Stimulated activated CD8-positive, alpha-beta memory T cell treated with anti-CD3 and anti-CD28 coated beads, Interleukin-12 subunit alpha, Interleukin-12 subunit beta, amount 100 ng/mL, for 1 hour (primary cell): ENCODE measurements around the gene PDLIM4.
A peak's percentile ranks its signal among the peaks of the same experiment; 100 is the strongest.

Source experiments
- DNase-seq: peaks from one replicate; pipeline ENCODE4 v3.0.0-alpha.2; 2020; ENCODE audit warnings: low read depth

The PDLIM4 gene

DNA sequence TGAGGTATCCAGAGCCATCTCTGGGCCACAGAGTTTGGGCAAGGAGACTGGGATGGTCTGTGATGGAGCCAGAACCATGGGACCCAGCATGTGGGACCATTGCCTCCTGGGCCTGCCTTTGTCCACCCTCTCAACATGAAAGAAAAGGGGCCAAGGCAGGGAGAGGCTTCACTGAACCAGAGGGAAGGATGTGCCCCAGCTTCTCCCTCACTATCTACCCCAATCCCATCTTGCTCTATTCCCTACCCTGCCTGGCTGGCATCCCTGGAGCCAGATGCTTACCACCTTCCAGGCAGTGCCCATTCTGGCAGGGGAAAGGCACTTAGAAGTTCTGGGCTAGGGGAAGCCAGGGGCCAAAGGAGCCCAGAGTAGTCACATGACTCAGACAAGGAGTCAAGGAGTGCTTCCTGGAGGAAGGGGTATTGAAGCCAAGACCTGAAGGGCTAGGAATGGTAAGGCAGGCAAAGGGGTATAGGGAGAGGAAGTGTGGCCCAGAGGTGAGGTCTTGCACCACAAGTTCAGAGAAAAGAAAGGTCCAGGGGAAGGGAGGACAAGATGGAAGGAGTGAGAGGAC, 9.8 kb downstream of the PDLIM4 start:
- DNase-seq, result no peak

DNA sequence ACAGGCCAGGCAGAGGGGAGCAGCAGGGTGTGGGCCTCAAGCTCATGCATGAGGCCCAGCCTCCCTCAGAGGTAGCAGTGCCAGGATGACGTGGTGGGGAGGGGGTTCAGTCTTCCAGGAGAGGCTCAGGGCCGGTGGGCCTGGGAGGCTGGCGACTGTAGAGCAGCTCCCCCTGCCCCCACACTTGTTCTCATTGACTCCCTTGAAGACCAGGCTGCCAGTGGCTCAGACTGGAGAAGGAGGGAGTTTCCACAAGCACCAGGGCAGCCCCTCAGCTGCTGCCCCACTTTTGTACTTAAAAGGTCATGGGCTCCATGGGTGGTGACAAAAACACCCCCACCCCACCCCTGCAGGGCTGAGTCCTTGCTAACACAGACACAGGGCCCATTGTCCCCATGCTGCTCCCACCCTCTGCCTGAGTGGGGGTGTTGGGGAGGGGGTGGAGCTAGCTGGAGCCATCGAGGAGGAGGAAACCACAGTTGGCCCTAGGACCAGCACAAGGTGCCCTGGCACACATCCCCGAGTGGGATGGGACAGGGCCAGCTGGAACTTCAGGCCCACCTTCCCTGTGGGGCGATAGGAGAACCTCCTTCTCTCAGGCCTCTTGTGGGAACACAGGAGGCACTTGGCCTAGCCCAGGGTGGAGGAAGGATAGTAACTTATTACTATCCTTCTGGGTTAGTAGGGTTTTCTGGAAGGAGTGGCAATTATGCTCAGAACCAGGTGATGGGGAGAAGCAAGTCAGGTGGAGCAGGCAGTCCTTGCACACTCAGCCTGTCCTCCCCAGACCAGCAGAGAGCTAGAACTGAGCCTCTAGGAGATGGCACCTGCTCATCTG, 10.7 kb downstream of the PDLIM4 start:
- DNase-seq, result no peak

DNA sequence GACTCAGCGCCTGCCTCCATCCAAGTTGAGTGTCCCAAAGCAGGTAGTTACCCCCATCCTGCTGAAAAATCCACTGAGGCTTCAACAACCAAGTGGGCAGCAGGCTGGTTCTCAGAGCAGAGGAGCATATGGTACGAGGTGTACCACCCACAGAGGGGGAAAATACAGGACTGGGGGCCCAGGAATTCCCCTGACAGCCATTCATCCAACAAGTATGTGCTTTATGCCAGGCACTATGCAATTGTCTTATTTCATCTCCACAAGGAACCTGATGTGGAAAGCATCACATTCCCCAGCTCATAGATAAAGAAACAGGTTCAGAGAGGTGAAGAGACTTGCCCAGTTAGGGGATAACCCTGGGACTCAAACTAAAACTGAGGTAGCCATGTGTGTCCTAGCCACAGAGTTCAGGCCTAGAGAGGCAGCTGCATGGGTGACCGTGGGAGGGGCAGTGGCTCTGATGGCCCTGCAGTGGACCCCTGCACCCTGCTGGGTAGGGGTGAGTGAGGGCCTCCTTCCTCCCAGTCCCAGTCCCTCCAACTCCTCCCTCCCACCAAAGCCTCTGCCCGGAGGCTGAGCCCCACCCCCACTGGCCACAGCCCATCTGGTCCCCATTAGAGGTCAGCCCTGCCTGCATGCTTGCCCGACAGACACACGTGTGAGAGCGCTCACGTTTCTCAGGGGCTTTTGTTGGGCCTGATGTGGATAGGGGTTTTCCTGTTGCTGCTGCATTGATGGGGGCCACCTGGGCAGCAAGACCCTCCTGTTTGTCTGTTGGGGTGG, 11.5 kb downstream of the PDLIM4 start:
- no peak for DNase-seq

DNA sequence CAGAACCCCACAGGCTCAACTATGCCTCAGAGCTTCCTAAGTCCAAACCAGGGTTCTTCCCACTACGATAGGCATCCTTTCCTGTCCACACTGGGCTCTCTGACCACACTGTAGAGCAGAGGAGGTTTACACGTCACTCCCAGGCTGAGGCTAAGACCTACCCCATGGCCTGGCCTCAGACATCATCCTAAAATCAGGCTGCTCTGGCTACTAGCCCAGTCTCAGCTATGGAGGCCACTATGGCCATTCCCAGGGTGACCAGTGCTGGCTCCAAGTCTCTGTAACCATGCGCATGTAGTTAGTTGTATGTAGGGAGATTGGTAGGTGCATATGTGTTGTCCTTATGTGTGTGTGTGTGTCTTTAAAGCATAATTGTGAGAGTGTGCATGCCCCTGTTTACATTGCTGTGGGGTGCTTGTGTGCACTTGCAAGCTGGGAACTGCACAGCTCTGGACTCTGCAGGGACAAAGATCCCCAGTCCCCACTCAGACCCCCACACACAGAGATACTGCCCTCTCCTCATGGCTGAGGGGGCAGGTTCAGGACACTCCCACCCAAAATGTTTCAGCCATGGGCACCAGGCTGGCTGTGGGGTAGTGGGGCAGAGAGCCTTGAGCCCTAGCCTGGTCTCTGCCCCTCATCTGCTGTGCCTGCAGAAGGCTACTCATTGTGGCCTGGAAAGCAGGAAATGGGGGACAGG, 12.3 kb downstream of the PDLIM4 start:
- no peak for DNase-seq

DNA sequence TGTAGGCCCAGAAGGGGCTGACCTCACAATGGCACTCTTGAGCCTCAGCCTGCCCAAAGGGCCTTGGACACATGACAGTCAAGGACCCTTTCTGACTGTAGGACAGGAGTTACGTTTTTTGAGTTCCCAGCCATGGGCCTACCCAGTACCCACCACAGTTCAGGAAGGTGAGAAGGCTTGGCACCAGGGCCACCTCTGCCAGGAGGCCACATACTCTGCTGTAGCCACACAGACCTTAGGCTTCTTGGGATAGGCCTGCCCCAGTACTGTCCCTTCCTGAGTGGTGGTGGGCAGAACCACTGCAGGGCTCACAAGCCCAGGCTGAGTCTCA, 12.8 kb downstream of the PDLIM4 start:
- no peak for DNase-seq

DNA sequence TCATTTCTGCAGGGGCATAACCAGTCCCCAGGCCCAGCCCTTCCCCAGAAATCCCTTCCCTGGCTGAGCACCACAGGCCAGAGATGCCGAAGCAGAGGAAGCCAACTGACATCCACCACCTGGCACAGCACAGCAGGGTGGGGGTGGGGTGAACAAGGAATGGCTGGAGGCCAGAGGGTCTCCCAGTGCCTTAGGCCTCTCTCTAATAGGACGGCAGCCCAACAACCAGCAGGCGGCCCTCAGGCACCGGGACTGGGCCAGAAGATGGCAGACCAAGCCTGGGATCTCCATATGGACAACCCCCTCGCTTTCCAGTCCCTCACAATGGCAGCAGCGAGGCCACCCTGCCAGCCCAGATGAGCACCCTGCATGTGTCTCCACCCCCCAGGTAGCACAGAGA, 13.2 kb downstream of the PDLIM4 start:
- no peak for DNase-seq

DNA sequence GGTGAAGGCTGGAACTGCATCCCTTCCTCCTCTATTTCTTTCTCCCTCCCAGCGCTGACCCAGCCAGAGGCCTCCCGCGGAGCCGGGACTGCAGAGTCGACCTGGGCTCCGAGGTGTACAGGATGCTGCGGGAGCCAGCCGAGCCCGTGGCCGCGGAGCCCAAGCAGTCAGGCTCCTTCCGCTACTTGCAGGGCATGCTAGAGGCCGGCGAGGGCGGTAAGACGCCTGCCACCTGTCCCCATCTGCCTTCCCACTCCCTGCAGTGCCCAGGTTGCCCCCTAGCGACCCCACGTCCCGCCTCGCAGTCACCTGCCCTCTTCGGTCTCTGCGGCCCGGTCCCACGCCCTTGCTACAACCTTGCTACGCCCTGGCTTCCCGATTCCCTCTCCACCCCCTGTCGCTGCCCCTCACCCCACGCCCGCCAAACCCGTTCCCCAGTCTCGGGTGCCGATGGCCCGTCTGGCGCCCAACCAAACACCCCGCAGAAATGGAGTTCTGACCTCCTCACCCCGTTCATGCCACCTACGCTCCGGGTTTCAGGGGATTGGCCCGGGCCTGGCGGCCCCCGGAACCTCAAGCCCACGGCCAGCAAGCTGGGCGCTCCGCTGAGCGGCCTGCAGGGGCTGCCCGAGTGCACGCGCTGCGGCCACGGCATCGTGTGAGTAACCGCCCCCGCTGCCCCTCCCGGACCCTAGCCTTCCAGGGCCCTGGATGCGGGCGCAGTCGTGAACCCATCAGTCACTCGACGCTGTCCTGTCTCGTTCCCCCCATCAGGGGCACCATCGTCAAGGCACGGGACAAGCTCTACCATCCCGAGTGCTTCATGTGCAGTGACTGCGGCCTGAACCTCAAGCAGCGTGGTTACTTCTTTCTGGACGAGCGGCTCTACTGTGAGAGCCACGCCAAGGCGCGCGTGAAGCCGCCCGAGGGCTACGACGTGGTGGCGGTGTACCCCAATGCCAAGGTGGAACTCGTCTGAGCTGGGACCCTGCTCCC, 14.1 kb downstream of the PDLIM4 start:
- no peak for DNase-seq

DNA sequence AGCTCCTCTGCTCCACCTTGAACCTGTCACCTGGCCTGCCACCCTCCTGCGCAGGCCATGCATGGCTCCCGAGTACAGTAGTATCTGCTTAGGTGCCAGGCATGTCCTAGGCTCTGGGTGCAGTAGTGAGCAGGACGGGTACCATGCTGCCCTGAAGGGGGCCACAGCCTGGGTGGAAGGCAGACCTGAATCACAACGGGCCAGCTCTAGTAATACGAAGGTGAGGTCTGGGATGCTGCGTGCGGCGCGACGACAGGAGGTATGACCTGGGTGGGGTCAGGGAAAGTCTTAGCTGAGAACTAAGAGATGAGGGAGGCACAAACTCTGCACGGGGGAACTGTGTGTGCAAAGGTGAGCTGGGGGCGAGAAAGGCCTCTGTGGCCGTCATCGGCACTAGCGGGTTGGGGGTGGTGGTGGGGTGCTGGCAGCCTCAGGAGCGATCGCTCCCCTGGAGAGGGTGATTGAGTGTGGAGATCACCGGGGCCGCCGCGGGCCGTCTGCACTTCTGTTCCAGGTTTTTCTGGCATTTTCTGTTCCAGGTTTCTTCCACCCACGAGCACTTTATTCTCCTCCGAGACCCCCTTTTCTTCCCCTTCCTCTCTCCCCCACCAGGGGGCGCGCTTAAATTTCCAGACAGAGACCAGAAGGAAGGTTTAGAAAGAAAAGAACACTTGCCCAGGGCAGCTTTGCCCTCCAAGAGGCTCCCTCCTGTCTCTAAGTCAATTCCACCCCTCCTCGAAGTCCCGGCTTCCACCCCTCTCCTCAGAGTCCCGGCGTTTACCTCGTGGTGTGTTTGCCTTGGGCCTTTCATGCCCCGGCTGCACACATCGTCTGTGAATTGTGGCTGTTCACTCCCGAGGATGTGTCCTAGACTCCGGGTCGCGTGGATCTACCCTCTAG, 15.1 kb downstream of the PDLIM4 start:
- peak; percentile 59 for DNase-seq

DNA sequence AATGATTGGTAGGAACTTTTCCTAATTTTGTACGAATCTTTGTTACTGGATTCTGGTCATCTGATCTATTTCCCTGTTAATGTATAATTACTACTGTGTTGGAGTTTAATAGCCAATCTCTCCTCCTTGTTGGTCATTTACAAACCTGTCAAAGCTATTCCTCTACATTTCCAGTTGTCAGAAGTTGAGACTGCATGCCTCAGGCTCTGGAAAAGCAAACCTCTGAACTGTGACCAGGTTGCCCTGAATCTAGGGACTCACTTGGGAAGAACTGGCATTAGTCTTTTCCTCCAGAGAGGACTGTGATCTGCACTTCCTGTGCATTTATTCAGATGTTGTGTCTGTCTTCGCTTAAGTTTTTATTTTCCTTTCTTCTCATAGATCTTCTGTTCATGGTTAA, 16.1 kb downstream of the PDLIM4 start:
- DNase-seq, result no peak

DNA sequence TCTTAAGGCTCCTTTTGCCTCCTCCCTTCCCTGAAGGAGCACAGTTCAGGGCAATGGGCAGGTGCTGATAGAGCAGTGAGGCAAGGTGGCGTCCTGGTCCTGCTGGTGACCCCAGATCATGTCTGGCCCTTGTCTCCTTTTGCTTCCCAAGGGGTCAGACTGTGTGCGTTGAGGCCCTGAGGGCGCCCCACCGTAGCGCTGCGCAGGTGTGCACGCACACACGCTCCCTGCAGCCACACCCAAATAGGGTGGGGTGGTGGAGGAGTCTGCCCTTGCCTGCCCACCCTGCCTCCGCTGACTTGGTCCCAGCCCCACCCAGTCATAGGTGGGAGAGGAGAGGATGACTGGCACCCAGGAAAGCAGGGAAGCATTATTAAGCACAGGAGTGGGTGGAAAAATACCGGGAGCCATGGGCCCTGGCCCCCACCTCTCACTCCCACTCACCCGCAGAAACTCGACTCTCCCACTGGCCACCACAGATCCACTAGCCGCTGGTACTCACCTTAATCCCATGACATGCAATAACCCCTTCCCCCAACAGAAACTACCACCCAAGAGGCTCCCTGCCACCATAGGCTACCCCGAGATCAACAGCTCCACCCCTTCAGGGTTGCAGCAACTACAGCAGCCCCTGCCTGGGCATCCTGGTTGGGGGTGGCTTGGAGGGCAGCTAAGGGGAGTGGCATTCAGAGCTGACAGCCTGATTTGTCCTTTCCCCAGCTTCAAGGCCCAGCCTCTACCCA, 16.7 kb downstream of the PDLIM4 start:
- no peak for DNase-seq

DNA sequence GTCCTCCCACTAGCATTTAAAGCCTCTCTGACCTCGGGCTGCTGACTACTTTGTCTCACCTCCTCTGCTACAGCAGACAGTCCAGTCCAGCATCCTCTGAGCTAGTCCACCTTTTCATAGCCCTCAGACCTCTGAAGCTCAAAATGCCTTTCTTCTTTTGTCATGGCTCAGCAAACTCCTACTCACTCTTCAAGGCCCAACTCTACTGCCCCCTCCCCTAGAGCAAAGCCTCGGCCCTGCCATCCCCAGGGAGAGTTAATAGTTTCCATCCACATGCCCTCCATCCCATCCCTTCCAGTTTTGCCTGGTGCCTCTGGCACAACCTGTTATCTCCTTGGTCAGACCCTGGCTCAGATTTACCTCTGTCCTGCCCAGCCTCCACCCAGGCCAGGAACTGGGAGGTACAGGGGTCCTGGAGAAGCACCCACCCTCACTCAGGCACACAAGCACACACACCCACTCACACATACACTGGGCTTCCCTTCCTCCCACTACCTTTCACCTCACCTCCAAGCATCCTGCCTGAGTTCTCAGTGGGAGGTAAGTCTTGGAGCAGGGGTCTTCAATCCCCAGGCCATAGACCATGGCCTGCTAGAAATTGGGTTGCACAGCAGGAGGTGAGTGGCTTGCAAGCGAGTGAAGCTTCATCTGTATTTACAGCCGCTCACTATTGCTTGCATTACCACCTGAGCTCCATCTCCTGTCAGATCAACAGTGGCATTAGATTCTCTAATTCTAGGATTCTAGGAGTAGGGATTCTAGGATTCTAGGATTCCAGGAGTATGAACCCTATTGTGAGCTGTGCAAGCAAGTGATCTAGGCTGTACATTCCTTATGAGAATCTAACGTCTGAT, 18.1 kb downstream of the PDLIM4 start:
- no peak for DNase-seq

DNA sequence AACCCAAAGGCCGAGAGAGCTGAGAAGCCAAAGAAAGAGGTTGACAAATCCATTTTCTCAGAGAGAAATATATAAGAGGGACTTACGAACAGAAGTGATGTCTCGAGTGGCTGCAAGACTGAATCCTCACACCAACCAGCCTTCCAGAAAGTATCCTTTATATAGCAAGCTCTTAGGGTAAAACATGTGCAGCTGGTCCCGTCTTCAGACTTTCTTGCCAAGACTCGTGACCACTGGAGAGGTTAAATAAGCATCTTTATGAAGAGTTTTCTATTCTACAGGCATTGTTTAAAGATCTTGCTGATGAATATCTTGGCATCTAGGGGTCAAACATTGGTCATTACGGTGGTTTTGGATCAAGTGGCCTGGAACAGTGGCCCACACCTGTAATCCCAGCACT, 19.8 kb downstream of the PDLIM4 start:
- no peak for DNase-seq

DNA sequence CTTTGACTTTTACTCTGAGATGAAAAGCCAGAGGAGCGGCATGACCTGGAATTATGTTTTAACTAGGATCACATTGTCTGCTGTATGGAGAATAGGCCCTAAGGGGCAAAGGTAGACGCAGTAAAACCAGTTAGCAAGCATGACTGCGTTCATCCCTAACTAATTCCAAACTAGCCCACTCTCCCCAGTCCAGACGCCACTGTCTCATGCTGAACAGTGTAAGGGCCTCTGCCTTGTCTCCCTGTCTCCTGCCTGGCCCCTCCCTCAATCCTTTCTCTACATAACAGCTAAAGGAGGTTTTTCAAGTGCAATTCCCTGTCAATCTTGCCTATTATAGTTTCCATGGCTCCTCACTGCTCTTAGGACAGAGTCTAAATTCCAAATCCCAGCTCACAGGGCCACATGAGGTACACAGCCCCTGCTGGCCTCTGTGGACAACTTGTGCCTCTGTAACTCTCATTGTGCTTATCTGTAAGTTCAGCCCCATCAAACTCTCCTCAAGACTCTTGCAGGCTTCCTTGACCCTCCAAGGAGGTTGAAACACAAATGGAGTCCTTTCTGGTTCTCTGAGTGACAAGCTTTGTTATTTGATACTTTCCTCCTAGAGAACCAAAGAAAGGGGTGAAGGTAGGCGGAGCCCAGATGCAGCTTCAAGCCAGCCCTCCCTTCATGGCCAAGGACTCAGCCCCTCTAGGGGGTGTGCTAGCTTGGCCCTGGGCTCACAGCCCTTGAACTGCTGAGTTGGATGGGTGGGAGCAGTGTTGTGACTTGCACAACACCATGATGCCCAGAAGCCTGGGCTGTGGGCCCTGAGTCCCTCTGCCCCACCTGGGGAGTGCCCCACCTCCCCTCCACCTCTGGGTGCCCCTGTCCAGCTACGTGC, 20.7 kb downstream of the PDLIM4 start:
- no peak for DNase-seq

DNA sequence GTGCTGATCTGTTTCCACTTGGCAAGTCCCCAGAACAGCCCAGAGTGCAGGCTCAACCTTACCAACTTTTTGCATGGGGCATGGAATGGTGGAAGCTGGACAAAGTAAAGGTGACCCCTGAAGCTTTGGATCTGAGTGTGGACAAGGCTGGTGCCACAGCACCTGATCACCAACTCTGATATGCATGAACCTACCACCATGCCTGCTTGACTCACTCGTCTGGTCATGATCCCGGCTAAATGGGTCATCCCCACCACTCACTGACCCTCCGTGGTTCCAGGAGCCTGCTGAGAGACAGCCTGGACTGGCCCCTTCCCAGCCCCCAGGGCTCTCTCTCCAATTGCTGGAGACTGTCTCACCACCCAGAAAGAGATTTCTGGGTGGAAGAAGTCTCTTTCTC, 22.3 kb downstream of the PDLIM4 start:
- DNase-seq, result no peak

DNA sequence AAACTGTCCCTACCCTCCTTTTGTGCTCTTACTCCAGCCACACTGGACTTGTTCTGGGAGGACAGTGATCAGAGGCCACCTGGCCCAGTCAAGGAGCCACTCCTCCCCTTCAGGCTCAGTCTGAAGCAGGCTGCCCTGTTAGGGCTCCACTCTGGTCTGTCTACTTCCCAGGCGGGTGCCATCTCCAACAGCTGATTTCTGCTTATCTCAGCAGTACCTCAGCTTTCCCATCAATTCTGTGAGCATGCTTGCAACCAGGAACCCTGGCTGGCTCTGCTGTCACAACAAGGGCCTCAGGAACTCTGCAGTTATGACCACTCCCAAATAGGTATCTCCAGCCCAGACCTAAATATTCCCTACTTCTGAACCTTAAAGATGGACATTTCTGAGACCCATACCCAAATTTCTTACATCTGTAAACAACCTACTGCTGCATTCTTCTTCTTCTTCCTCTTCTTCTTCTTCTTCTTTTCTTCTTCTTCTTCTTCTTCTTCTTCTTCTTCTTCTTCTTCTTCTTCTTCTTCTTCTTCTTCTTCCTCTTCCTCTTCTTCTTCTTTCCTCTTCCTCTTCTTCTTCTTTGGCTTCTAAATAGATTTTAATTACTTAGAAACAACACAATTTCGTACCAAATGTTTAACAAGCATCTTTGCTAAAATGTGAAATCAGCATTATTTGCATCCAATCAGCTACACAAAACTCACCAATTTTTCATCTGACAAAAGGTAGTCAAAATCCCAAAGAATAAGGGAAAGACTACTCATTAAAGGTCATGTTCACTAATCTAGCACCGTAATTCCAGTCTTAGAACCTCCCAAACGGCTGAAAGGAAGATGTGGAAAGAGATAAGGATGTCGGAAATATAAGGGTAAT, 23.1 kb downstream of the PDLIM4 start:
- DNase-seq, result no peak

DNA sequence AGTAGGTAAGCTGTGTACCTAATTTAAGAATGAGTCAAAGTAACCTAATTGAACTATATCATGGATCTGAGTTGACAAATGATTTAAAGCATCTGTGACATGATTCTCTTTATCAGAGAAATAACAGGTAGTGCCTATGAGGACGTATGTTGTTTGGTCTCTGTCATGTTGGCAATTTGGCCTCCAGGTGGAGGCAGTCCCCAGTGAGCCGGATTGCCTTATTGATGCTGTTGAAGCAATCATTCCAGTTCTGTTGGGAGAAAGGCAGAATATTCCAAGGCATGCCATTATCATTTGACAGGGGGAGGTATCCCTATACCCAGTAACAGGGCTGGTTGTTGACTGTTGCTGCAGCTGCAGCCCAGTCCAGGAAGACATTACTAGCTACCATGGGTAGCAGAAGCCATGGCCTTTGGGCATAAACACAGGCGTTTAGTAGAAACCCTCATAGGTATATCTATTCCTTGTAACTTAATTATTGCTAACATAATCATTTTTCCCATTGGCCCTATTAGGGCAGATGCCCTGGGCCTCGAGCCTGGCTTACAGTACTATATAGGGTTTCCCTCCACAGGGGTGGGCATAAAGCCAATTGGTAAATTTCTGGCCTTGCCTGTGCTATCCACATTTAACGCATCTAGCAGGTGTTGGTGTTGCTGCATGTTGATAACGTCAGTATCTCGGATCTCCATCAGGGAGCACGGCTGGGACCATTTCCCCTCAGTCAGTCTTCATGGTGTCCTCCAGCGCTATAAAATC, 24.5 kb downstream of the PDLIM4 start:
- no peak for DNase-seq
